Measurements from ENCODE around the gene ZNF148.

ZNF148 gene

GRCh38 chr3:125179143-125179883 is 195.8 kb downstream of the ZNF148 start:
- 63 to 100% methylated on average over 1 of the region's 3 CpGs for WGBS, 2 experiments (ENCODE audit: insufficient coverage in 2 of 2)
- Histone ChIP-seq H3K27ac (ENCODE audit: low read depth, low read length, severe bottlenecking) (no peak overlapping the region), H3K4me1 (ENCODE audit: control insufficient read depth, insufficient read depth, low read length, poor library complexity, severe bottlenecking) (no peaks in the 10 kb centered on the region), H3K36me3 (ENCODE audit: control insufficient read depth, insufficient read depth, low read length) (no peaks in the 10 kb centered on the region), H3K4me3 (ENCODE audit: extremely low read depth, insufficient read depth, low read length, poor library complexity, severe bottlenecking) (no peak overlapping the region), H3K9me3 (ENCODE audit: control insufficient read depth, low read length) (no peaks in the 10 kb centered on the region)

- Histone ChIP-seq H3K36me3 (ENCODE audit: control insufficient read depth, insufficient read depth, low read length) (no peaks in the 10 kb centered on the region), H3K9me3 (ENCODE audit: control insufficient read depth, low read length) (no peaks in the 10 kb centered on the region), H3K27ac (ENCODE audit: low read depth, low read length, severe bottlenecking) (no peak overlapping the region), H3K4me3 (ENCODE audit: extremely low read depth, insufficient read depth, low read length, poor library complexity, severe bottlenecking) (no peak overlapping the region), H3K4me1 (ENCODE audit: control insufficient read depth, insufficient read depth, low read length, poor library complexity, severe bottlenecking) (no peaks in the 10 kb centered on the region)
- 99% methylated on average over 11 to 12 of the region's 13 CpGs for WGBS, 2 experiments (ENCODE audit: insufficient coverage in 2 of 2)
Measured at GRCh38 chr3:125177746-125178145, 197.4 kb downstream of the ZNF148 start.
